HepG2 (cell line): ENCODE measurements around the gene MAMSTR. TPM values are rescaled to one million over a fixed set of nuclear protein-coding genes. Genes with fewer than 3 reads are reported as not detected.

Source experiments
- CENPT ChIP-seq: sonication (generic); formaldehyde crosslinking; IDR thresholded peaks from 2 replicates; pipeline ENCODE4 v1.8.0; 2022; ENCODE audit warnings: low read depth, mild to moderate bottlenecking, moderate library complexity, missing genetic modification reagents
- DPF2 ChIP-seq: sonication (generic); formaldehyde crosslinking; IDR thresholded peaks from 2 replicates; pipeline ENCODE4 v1.4.0; 2020; ENCODE audit warnings: mild to moderate bottlenecking, low read depth, missing genetic modification reagents, borderline replicate concordance
- ELF1 ChIP-seq: sonication (generic); formaldehyde crosslinking; IDR thresholded peaks from 2 replicates; pipeline ENCODE4 v1.4.0; 2020; ENCODE audit warnings: missing genetic modification reagents
- FOXA3 ChIP-seq: IDR thresholded peaks from 2 replicates; pipeline ENCODE4 v1.6.1; 2016; ENCODE audit warnings: missing genetic modification reagents, missing compliant biosample characterization
- FOXO1 ChIP-seq: sonication (generic); formaldehyde crosslinking; IDR thresholded peaks from 2 replicates; pipeline ENCODE4 v1.4.0; 2020; ENCODE audit warnings: missing genetic modification reagents
- KDM5A ChIP-seq: fragments of 200-600 bp; sonication (generic); IDR thresholded peaks from 2 replicates; pipeline ENCODE4 v1.7.0; 2018; ENCODE audit warnings: antibody characterized with exemption, mild to moderate bottlenecking, low read length, borderline replicate concordance
- RCOR2 ChIP-seq: IDR thresholded peaks from 2 replicates; pipeline ENCODE4 v1.6.1; 2016; ENCODE audit warnings: missing biosample characterization, missing genetic modification reagents
- SETDB1 ChIP-seq: sonication (generic); formaldehyde crosslinking; IDR thresholded peaks from 2 replicates; pipeline ENCODE4 v1.5.1; 2020; ENCODE audit warnings: missing genetic modification reagents, mild to moderate bottlenecking, borderline replicate concordance
- YEATS2 ChIP-seq: sonication (generic); formaldehyde crosslinking; IDR thresholded peaks from 2 replicates; pipeline ENCODE4 v1.4.0; 2020; ENCODE audit warnings: missing genetic modification reagents, borderline replicate concordance
- ZBTB20 ChIP-seq: sonication (generic); formaldehyde crosslinking; IDR thresholded peaks from 2 replicates; pipeline ENCODE4 v1.8.1; 2023; ENCODE audit warnings: missing genetic modification reagents, low read depth, mild to moderate bottlenecking, borderline replicate concordance
- ZNF20 ChIP-seq: sonication (generic); formaldehyde crosslinking; IDR thresholded peaks from 2 replicates; pipeline ENCODE4 v1.4.0; 2020; ENCODE audit warnings: mild to moderate bottlenecking, moderate library complexity, missing genetic modification reagents
- ZNF30 ChIP-seq: sonication (generic); formaldehyde crosslinking; IDR thresholded peaks from 2 replicates; pipeline ENCODE4 v1.5.0; 2020; ENCODE audit warnings: mild to moderate bottlenecking, missing genetic modification reagents
- ZNF615 ChIP-seq: sonication (generic); formaldehyde crosslinking; IDR thresholded peaks from 2 replicates; pipeline ENCODE4 v1.5.0; 2020; ENCODE audit warnings: mild to moderate bottlenecking, missing genetic modification reagents, borderline replicate concordance
- ZNF660 ChIP-seq: sonication (generic); formaldehyde crosslinking; IDR thresholded peaks from 2 replicates; pipeline ENCODE4 v1.5.1; 2020; ENCODE audit warnings: mild to moderate bottlenecking, low read depth, missing genetic modification reagents, borderline replicate concordance
- ZSCAN20 ChIP-seq: sonication (generic); formaldehyde crosslinking; IDR thresholded peaks from 2 replicates; pipeline ENCODE4 v1.4.0; 2020; ENCODE audit warnings: missing genetic modification reagents, mild to moderate bottlenecking, borderline replicate concordance
- ZSCAN25 ChIP-seq: sonication (generic); formaldehyde crosslinking; IDR thresholded peaks from 2 replicates; pipeline ENCODE4 v1.8.0; 2022; ENCODE audit warnings: mild to moderate bottlenecking, missing genetic modification reagents
- polyA plus RNA-seq, 8 experiments: library from polyadenylated mRNA; depleted of rRNA in 3 of 8; stranded (reverse) in 7 of 8; unstranded in 1 of 8; fragments of >200 nt; fragmentation: Illumina TruSeq in 4 of 8; extraction: Trizol in 4 of 8; gene quantifications; 2 replicates each; pipeline versions ENCODE4 v1.2.1 to v1.2.3, GENCODE V29; 2011 to 2016; ENCODE audit warnings: low read depth in 4 of 8, missing spikeins in 1 of 8, mixed read lengths in 1 of 8; ENCODE audit not compliant: insufficient read depth in 1 of 8
- total RNA-seq, 5 experiments: library from RNA; depleted of rRNA; stranded (reverse); fragments of >200 nt; fragmentation: Illumina TruSeq; extraction: Trizol; gene quantifications; 2 replicates each; pipeline ENCODE4 v1.2.3, GENCODE V29; 2016; ENCODE audit warnings: low read depth in 1 of 5
- TF ChIP-seq, protein P1 (sequence below): sonication (generic); formaldehyde crosslinking; IDR thresholded peaks from 2 replicates; pipeline ENCODE4 v1.5.1; 2020; ENCODE audit warnings: missing genetic modification reagents, mild to moderate bottlenecking, borderline replicate concordance
- TF ChIP-seq, protein P2 (sequence below): sonication (generic); formaldehyde crosslinking; conservative IDR thresholded peaks from 2 replicates; pipeline ENCODE4 v1.4.0; 2020; ENCODE audit warnings: missing genetic modification reagents
- TF ChIP-seq, protein P3 (sequence below): sonication (generic); formaldehyde crosslinking; IDR thresholded peaks from 2 replicates; pipeline ENCODE4 v1.8.1; 2023; ENCODE audit warnings: mild to moderate bottlenecking, moderate library complexity, missing genetic modification reagents
- TF ChIP-seq, protein P4 (sequence below): sonication (generic); formaldehyde crosslinking; IDR thresholded peaks from 2 replicates; pipeline ENCODE4 v1.4.0; 2020; ENCODE audit warnings: missing genetic modification reagents; ENCODE audit errors: not compliant biosample characterization

The MAMSTR gene
- total and polyA plus RNA-seq, 2 of the 13 experiments (the other 11 are each of a cell fraction or from before 2014, with no cell fraction given): 2.2 to 2.4 TPM

DNA sequence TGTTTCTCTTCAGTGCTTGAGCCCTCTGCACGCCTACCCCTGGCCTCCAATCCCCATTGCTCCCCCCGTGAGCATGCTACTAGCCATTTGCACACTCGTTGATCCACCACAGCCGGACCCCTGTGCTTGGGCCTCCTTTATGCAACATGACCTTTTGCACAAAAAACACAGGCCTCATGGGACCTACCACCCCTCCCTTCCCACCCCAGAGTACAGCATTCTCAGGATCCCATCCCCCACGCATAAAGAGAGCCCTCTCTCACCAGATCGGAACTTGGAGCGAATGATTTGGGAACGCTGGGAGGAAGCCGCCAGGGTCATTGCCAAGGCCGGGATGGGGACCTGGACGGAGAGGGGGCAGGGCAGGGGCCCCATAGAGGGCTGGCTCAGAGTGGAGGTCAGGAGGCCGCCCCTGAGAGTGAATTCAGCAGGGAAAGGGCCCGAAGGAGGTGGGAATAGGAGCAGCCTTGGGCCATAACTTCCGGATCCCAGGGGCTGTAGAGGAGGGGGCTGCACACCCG, 754 bp downstream of the MAMSTR start (continued):
- TF ChIP-seq ZSCAN25 (peak; percentile 64; the same call in 1 of the 2 replicates), ZNF660 (CRISPR knock-in tag) (no peak), RCOR2 (CRISPR knock-in tag) (no peak), SETDB1 (CRISPR knock-in tag) (no peak), ZNF615 (CRISPR knock-in tag) (no peak), ELF1 (CRISPR knock-in tag) (peak; percentile 56), ZNF30 (CRISPR knock-in tag) (no peak), FOXO1 (CRISPR knock-in tag) (no peak), ZBTB20 (CRISPR knock-in tag) (peak; percentile 71; the same call in 1 of the 2 replicates), CENPT (CRISPR knock-in tag) (no peak), ZNF20 (no peak), ZSCAN20 (no peak), FOXA3 (CRISPR knock-in tag) (no peak), DPF2 (CRISPR knock-in tag) (no peak; the same call in 1 of the 2 replicates), YEATS2 (CRISPR knock-in tag) (0 out of 2 replicates have a peak, but pooled peaks have one; percentile 21), KDM5A (no peak)
- TF ChIP-seq, protein P1, sequence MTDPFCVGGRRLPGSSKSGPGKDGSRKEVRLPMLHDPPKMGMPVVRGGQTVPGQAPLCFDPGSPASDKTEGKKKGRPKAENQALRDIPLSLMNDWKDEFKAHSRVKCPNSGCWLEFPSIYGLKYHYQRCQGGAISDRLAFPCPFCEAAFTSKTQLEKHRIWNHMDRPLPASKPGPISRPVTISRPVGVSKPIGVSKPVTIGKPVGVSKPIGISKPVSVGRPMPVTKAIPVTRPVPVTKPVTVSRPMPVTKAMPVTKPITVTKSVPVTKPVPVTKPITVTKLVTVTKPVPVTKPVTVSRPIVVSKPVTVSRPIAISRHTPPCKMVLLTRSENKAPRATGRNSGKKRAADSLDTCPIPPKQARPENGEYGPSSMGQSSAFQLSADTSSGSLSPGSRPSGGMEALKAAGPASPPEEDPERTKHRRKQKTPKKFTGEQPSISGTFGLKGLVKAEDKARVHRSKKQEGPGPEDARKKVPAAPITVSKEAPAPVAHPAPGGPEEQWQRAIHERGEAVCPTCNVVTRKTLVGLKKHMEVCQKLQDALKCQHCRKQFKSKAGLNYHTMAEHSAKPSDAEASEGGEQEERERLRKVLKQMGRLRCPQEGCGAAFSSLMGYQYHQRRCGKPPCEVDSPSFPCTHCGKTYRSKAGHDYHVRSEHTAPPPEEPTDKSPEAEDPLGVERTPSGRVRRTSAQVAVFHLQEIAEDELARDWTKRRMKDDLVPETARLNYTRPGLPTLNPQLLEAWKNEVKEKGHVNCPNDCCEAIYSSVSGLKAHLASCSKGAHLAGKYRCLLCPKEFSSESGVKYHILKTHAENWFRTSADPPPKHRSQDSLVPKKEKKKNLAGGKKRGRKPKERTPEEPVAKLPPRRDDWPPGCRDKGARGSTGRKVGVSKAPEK (CRISPR knock-in tag): no peak
- TF ChIP-seq, protein P2, sequence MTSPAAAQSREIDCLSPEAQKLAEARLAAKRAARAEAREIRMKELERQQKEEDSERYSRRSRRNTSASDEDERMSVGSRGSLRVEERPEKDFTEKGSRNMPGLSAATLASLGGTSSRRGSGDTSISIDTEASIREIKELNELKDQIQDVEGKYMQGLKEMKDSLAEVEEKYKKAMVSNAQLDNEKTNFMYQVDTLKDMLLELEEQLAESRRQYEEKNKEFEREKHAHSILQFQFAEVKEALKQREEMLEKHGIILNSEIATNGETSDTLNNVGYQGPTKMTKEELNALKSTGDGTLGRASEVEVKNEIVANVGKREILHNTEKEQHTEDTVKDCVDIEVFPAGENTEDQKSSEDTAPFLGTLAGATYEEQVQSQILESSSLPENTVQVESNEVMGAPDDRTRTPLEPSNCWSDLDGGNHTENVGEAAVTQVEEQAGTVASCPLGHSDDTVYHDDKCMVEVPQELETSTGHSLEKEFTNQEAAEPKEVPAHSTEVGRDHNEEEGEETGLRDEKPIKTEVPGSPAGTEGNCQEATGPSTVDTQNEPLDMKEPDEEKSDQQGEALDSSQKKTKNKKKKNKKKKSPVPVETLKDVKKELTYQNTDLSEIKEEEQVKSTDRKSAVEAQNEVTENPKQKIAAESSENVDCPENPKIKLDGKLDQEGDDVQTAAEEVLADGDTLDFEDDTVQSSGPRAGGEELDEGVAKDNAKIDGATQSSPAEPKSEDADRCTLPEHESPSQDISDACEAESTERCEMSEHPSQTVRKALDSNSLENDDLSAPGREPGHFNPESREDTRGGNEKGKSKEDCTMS: no peak
- TF ChIP-seq, protein P3, sequence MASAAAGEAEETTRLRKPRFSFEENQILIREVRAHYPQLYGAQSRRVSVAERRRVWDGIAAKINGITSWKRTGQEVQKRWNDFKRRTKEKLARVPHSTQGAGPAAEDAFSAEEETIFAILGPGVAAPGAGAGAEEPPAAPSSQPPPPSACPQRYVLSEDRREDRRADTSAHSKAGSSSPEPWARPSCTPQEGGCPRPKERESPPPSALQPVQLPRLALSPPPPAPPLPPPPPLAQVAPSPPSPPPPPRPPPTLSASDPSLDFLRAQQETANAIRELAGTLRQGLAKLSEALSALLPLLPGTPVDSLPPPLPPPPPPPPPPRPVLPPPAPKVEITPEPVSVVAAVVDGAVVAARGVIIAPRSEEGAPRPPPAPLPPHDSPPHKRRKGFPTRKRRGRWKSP (CRISPR knock-in tag): 0 out of 2 replicates have a peak, but pooled peaks have one; percentile 27
- TF ChIP-seq, protein P4, sequence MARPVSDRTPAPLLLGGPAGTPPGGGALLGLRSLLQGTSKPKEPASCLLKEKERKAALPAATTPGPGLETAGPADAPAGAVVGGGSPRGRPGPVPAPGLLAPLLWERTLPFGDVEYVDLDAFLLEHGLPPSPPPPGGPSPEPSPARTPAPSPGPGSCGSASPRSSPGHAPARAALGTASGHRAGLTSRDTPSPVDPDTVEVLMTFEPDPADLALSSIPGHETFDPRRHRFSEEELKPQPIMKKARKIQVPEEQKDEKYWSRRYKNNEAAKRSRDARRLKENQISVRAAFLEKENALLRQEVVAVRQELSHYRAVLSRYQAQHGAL (CRISPR knock-in tag): no peak
